ENCODE data around the gene TIGD7. TPM values are rescaled to one million over a fixed set of nuclear protein-coding genes. Genes with fewer than 3 reads are reported as not detected.

Gene TIGD7
- total RNA-seq (10 to 100 TPM in 2 of 7 donors, 1 to 10 TPM in 5; 5.8 to 12.0 (median 9.2) TPM), polyA plus RNA-seq (1 to 10 TPM; 3.6 to 3.8 (median 3.7) TPM)
- long read RNA-seq, donor 1, partial matches to known transcripts, result 0 of 1 reads
- long read RNA-seq, donor 1, other reads (novel, unspliced or antisense), result 0 of 1 reads
- long read RNA-seq, donor 2, partial matches to known transcripts, result 0 of 2 reads
- long read RNA-seq, donor 2, other reads (novel, unspliced or antisense), result 0 of 2 reads

GRCh38 chr16:3305109-3306068, at the start of gene TIGD7, which contains the start of gene ZNF75A:
Gene TIGD7, minus strand, starts transcription at chr16:3305430. Its CDS starts 4,816 bp downstream, at chr16:3300614.
Gene ZNF75A, plus strand, starts transcription at chr16:3305497. Its CDS starts 2,932 bp downstream, at chr16:3308429.
- DNase-seq, result peak; percentile 97
- TF ChIP-seq CTCF (IDR thresholded peaks at IDR 0.05 in 8 of 11, conservative IDR thresholded peaks at IDR 0.05 in 3 of 11), result peak in 8 of 11 experiments; percentile 17 to 49 (median 34)
- peak in 2 of 3 donors; percentile 45 to 69 for TF ChIP-seq POLR2A (IDR thresholded peaks at IDR 0.05)
- TF ChIP-seq POLR2AphosphoS5 (IDR thresholded peaks at IDR 0.05), result peak; percentile 96 to 97 (median 96)
- H3K36me3 ChIP-seq, result peaks cover 2 to 74% (median 43%) of the 10 kb centered on the region in 6 donors
- intact Hi-C loops (cut with DNase I; ENCODE audit: low total_unique reads), result no loop called here
- H3K4me1 ChIP-seq, result peaks cover 6 to 37% (median 21%) of the 10 kb centered on the region in 6 donors
- H3K27me3 ChIP-seq (replicated peaks in 1 of 7), result no peaks in the 10 kb centered on the region
- 1 to 3% (median 2%) methylated on average over 44 to 103 of the region's 103 CpGs for WGBS, 5 donors
- H3K4me3 ChIP-seq, result peak within 1 kb of the TSS; percentile 72 to 96 (median 82)
- peaks cover 6 to 93% (median 90%) of the 10 kb centered on the region in 8 donors for H3K9me3 ChIP-seq
- peak within 1 kb of the TSS; percentile 92 to 99 (median 94) for H3K27ac ChIP-seq

- Histone ChIP-seq H3K27ac (no peak overlapping the region), H3K27me3 (replicated peaks in 1 of 7) (no peaks in the 10 kb centered on the region), H3K36me3 (no peaks in the 10 kb centered on the region), H3K9me3 (peaks cover 0 to 9% (median 0%) of the 10 kb centered on the region in 8 donors), H3K4me1 (no peaks in the 10 kb centered on the region), H3K4me3 (no peak overlapping the region)
- no peak for TF ChIP-seq POLR2A (IDR thresholded peaks at IDR 0.05)
- no peak for TF ChIP-seq POLR2AphosphoS5 (IDR thresholded peaks at IDR 0.05)
- no peak for TF ChIP-seq CTCF (IDR thresholded peaks at IDR 0.05 in 8 of 11, conservative IDR thresholded peaks at IDR 0.05 in 3 of 11)
- intact Hi-C loops (cut with DNase I; ENCODE audit: low total_unique reads), result no loop called here
- DNase-seq, result no peak
- WGBS, 5 donors, result 60 to 70% (median 65%) methylated on average over 12 to 13 of the region's 13 CpGs
These were observed 43.9 kb upstream of the TIGD7 start for GRCh38 chr16:3349175-3349574.

GRCh38 chr16:3348547-3349167, 43.4 kb upstream of the TIGD7 start:
- peaks cover 0 to 5% (median 0%) of the 10 kb centered on the region in 8 donors for H3K9me3 ChIP-seq
- intact Hi-C loops (cut with DNase I; ENCODE audit: low total_unique reads), result no loop called here
- H3K36me3 ChIP-seq, result no peaks in the 10 kb centered on the region
- H3K27ac ChIP-seq, result no peak overlapping the region
- 19 to 33% (median 30%) methylated on average over 4 of the region's 4 CpGs for WGBS, 5 donors
- no peak for TF ChIP-seq POLR2A (IDR thresholded peaks at IDR 0.05)
- TF ChIP-seq POLR2AphosphoS5 (IDR thresholded peaks at IDR 0.05), result no peak
- no peak for TF ChIP-seq CTCF (IDR thresholded peaks at IDR 0.05 in 8 of 11, conservative IDR thresholded peaks at IDR 0.05 in 3 of 11)
- no peaks in the 10 kb centered on the region for H3K27me3 ChIP-seq (replicated peaks in 1 of 7)
- H3K4me3 ChIP-seq, result no peak overlapping the region
- DNase-seq, result no peak
- H3K4me1 ChIP-seq, result no peaks in the 10 kb centered on the region

Measured in spleen (tissue), 13 donors.